NCI-H226 (cell line): ENCODE measurements around the gene NPTXR.
"Not testable (repeated sequence)": the region's sequence is repeated elsewhere in the genome, so short reads cannot be mapped to it uniquely, and the experiment has no call there.

Experiments
- DNase-seq: peaks from one replicate; pipeline ENCODE4 v3.0.0-alpha.2; 2015

Gene NPTXR

GRCh38 chr22:38868286-38868721 lies 24.5 kb upstream of the NPTXR start:
- DNase-seq, result no peak

DNA sequence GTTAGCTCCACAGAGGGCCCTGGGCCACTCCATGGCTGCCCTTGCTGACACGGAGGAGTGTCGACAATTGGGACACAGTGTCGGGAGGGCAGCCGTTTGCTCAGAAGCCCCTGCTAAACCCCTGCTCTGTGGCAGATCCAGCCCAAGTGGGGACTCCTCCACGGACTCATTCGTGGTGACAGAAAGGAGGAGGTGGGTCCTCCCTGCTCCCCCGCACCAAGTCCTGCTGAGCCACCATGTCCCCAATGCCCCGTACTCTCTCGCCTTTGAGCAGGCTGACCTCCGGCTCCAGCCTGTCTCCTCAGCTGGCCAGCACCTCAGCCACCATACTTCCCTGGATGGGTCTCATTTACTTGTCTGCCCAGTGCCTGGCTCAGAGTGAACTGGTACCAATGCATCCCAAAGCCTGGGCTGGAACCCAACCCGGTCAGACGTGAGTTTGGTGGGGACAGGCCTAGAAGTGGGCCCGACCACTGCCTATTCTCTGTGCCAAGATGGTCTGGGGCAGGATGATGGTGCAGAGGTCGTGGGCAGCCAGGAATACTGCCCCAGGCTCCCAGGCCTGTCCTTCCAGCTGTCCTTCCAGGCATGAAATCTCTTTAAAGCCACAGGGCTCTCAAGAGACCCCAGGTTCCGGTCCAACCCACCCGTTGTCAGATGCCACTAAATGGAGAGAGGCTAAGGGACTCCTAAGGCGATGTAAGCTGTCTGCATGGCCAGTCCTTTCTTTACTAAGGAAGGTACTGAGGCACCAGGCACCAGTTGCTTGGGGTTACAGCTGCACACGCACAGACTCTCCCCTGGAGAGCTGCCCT lies 23.9 kb upstream of the NPTXR start:
- DNase-seq, result no peak

- no peak for DNase-seq
Measured at GRCh38 chr22:38867124-38867455, 23.3 kb upstream of the NPTXR start.

DNA sequence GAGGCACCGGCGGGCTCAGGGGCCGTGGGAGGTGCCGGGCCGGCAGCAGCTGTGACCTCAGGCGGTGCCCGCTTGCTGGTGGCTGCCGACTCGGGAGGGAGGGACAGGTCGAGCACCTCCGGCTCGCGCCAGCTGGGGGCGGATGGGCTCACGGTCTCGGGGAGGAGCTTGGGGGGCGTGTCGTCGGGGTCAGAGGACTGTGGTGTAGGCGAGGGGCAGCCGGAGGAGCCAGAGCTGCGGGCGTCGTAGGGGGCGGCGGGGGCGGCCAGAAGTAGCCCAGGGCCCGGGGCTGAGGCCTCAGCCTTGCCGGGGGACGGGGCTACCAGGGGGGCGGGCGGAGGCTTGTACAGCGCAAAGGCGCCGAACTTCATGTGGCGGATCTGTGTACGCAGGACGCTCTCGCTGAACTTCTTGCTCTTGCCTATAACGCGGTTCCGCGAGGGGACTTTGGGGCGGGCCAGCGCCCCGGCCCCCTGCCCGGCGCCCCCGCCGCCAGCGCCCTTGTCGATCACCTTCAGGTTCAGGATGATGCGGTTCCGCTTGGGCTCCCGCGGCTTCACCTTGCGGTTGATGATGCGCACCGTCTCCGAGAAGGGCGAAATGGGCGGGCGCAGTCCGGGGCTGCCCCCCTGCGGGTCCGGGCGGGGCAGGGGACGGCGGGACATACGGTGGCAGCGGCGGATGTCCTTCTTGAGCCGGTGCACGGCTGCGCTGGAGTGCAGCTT lies 22.7 kb upstream of the NPTXR start:
- no peak for DNase-seq

GRCh38 chr22:38866024-38866398 lies 22.2 kb upstream of the NPTXR start:
- DNase-seq, result no peak

DNA sequence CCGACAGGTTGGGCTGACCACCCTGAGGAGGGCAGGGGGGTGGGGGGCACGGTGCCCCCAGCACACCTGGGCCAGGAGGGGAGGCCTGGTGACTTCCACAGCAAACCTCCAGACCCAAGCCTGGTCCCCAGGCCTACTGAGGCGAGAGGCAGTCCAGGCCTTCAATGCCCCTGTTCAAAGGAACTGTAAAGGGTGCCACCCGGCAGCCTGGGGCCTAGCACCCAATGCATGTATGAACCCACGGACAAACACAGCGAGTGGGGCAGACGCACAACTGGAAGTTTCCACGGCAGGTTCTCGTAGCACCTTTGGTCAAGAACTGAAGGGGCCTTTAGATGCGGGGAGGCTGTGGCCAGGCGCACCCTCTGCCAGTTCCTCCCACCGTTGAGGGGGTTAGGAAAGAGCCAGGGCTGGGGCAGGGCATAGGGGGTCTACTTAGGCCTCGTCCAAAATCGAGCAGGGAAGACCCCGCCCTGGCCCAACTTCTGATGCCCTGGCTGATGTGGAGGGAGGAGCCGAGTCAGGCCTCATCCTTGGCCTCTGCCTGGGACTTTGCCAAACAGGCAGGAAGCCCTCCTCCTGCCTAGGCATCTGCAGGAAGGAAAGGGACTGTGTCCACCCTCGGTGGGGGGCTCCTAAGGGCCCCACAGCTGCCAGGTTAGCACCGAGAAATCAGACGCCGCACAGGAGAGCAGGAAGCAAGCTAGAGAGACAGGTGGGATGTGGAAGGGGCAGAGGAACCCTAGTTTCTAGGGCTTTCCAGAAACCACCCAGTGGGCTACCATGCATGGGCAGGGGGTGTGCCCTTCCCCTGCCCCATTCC lies 21.6 kb upstream of the NPTXR start:
- DNase-seq, result no peak

- DNase-seq, result no peak
Measured at GRCh38 chr22:38864361-38865191, 20.7 kb upstream of the NPTXR start.

DNA sequence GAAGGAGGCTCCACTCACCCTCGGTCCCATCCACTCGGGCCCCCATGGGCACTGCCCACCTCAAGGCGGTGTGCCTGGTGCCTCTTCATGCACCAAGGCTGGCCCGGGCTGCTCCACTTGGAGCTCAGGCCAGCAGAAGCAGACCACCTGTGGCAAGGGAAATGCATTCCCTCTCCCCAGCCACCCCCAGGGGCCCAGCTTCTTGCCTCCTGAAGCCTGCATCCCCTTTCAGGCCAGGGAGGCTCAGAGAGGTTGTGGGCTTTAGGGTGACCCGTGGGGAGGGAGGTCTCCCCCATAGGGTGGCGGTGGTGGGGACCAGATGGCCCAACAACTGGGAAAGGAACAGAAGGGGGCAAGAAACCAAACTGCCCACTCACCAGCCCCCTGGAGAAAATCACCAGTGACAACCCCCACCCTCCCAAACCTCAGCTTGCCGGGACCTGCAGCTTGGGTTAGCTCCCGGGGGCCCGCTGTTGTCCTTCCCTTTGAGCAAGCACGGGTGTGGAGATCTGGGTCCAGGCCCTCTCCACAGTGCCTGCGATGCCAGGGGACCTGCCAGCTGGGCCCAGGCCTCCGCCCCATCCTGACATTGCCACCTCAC lies 19.8 kb upstream of the NPTXR start:
- DNase-seq, result no peak

- DNase-seq, result no peak
Measured at GRCh38 chr22:38862375-38863329, 18.8 kb upstream of the NPTXR start.

DNA sequence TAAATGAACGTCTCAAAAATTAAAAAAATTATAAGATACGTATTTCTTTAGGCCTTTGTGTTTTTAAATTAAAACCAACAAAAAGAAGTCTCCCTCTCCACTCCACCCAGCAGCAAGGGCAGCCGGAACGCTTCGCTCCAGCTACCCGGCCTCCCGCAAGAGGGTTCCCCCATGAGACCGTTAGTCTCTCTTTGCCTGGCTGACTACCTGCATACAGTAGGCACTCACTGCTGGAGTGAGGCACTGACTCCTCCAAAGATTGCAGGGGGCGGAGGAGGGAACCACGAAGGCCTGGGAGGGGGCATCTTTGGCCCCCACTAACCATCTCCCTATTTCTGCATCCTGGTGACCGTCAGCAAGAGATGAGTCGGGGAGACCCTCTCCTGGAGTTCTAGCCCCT lies 18.1 kb upstream of the NPTXR start:
- DNase-seq, result no peak

DNA sequence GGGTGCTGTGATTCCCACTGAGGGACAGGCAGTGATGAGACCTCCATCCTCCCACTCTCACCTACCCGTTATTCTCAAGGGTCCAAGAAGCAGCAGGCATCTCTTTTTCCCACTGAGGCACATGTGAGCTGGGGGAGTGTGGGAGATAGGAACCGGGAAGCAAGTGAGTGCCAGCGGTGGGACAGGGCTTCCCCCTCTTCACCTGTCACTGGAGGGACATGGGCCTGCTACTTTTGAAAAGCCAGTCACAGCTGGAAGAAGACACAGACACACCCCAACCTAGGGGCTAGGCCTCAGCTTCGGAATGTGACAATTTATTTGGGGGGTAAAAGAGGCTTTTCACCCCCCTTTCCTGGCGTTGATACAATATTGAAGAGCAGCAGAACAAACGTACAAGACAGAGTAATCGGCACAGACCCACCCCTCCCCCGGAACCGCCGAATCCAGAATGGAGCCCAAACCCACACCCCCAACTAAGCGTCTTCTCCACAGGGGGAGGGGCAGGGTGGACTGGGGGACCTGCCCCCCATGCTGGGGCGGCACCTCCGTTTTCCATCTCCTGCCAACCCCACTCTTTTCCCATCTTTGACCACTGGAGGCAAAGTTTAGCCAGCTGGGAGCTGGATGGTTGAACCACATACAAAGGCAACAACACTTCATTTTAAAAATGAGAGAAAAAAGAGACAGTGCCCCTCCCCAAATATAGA lies 17.5 kb upstream of the NPTXR start:
- DNase-seq, result no peak

DNA sequence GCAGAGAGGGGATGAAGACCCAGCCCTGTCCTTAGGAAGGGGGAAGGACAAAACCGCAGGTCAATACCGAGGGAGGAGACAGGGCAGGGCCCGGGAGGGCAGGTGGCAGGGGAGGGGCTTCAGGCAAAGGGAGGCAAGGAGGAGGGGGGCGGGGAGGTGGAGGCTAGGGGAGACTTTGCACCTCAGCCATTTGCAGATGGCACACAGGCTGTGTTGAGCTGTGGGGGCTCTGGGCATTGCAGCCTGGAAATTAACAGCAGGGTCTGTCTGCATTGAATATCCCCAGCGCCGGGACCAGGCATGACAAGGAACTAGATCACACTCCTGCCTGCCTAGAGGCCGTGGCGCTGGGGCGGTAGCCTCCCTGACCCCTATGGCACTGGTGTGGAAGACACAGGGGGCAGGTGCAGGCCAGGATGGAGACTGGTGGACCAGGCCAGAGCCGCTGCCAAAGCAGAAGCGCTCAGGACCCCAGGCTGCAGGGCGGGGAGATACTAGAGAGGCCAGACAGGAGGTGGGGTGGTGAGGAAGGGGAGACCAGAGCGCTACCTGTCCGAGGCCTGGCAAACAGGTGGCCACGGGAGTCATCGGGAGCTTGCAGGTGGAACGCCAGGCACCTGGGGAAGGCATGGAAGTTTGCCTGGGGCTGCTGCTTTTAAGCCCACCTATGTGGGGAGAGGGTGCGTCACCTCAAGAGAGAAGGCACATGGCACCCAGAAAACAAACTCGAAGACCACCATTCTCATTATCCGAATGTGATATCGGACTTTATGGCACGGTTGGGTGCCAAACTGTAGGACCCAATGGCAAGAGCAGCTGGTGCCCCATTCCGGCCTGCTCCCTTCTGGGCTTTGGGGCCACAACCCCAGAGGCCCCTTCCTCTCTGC lies 16.7 kb upstream of the NPTXR start:
- no peak for DNase-seq

GRCh38 chr22:38859581-38860282 lies 15.9 kb upstream of the NPTXR start:
- no peak for DNase-seq

DNA sequence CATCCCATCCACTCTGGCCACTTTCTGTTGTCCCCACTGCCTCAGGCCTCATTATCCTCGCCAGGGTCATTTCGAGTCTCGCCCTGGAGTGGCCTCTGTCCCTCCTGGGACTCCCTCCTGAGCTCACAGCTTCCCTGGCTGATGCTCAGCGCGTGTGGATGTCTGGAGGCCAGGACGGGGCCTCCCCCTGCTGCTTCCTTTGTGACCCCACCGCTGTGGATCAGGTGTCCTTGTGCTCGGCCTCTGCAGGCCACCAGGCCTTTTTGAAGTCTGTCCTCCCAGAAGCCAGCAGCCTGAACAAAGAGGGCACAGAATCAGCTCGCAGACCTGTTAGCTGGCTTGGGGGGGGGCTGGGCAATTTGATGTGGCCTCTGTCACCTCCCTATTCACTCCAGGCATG lies 14.7 kb upstream of the NPTXR start:
- no peak for DNase-seq

DNA sequence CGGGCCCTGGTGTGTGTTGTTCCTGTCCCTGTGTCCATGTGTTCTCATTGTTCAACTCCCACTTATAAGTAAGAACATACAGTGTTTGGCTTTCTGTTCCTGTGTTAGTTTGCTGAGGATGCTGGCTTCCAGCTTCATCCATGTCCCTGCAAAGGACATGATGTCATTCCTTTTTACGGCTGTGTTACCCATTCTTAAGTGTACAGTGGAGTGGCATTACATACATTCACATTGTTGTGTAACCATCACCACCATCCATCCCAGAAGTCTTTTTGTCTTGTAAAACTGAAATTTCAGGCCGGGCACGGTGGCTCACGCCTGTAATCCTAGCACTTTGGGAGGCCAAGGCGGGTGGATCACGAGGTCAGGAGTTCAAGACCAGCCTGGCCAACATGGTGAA lies 10.6 kb upstream of the NPTXR start:
- not testable (repeated sequence) for DNase-seq

DNA sequence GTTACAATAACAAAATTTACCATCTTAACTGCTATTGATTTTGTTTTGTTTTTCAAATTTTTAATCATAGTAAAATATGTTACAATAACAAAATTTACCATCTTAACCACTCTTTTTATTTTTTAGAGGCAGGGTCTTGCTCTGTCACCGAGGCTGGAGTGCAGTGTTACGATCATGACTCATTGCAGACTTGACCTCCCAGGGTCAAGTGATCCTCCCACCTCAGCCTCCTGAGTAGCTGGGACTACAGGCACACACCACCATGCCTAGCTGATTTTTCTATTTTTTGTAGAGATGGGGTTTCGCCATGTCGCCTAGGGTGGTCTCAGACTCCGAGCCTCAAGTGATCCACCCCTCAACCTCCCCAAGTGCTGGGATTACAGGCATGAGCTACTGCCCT lies 10.1 kb upstream of the NPTXR start:
- DNase-seq, result not testable (repeated sequence)

DNA sequence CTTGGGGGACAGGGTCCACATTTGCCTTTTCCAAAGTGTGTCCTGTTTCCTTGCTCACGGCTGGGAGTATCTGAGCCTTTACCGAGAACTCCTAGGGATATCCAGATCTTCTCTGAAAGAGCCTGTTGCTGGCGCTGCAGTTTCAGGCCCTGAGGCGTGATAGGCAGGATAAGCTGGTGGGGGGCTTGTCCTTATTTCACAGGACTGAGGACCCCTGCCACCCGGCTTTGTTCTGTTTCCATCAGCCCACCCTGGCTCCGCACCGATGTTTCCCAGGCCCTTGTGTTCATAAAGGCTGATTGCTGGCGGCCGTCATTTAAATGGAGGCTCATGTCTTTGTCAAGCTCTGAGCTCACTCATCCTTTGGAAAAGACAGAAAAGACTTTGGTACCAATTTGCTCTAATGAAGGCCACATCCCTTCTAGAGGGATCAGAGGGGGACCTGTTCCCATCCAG lies 9.4 kb upstream of the NPTXR start:
- no peak for DNase-seq

DNA sequence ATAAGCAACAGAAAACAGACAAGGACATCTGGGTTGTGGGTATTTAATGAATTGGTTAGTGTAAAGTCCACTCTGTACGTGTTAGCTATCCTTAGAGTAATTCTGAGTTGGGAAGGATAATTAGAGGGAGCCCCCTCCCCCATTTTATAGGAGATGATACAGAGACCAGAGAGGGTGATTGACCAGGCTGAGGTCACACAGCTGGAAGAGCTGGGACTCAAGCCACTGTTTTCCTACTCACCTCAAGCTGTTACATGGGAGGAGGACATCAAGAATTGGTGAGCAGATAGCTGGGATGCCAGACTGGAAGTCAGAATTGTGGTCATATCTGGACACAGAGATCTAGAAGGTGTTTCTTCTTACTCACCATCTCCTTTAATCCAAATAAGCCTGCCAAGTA lies 8.7 kb upstream of the NPTXR start:
- DNase-seq, result no peak
